Small intestine (tissue), 7 donors: ENCODE measurements around the gene MAJIN. TPM values are rescaled to one million over a fixed set of nuclear protein-coding genes. Genes with fewer than 3 reads are reported as not detected.

Experiments
- DNase-seq, 2 donors: peaks; one replicate each; pipeline versions ENCODE4 v3.0.0 to v3.0.0-alpha.2; 2013
- FAIRE-seq: peaks from 2 replicates; lab custom pipeline; 2012; peaks lifted over from hg19 to GRCh38; lab: Jason Lieb, UNC
- H3K27ac ChIP-seq, 3 donors: one replicate each; pipeline ENCODE4 v1.5.1; 2013; ENCODE audit warnings: low read length in 2 of 3, mild to moderate bottlenecking in 2 of 3, control low read depth in 1 of 3, inconsistent platforms in 1 of 3, low read depth in 1 of 3, moderate library complexity in 1 of 3
- H3K27me3 ChIP-seq, 3 donors: one replicate each; pipeline ENCODE4 v1.6.1; 2013; ENCODE audit warnings: low read length in 3 of 3, inconsistent platforms in 1 of 3; ENCODE audit not compliant: control insufficient read depth in 3 of 3, insufficient read depth in 3 of 3
- H3K36me3 ChIP-seq, 3 donors: one replicate each; pipeline ENCODE4 v1.6.1; 2013; ENCODE audit warnings: low read length in 3 of 3, inconsistent platforms in 1 of 3, low read depth in 1 of 3, mild to moderate bottlenecking in 1 of 3, moderate library complexity in 1 of 3; ENCODE audit not compliant: control insufficient read depth in 3 of 3, insufficient read depth in 2 of 3
- H3K4me1 ChIP-seq, 3 donors: one replicate each; pipeline ENCODE4 v1.6.1; 2013; ENCODE audit warnings: low read length in 2 of 3, inconsistent platforms in 1 of 3, low read depth in 1 of 3, mild to moderate bottlenecking in 1 of 3, moderate library complexity in 1 of 3; ENCODE audit not compliant: control insufficient read depth in 3 of 3, insufficient read depth in 2 of 3
- H3K4me3 ChIP-seq, 3 donors: one replicate each; pipeline ENCODE4 v1.5.1; 2013; ENCODE audit warnings: low read length in 3 of 3, control low read depth in 1 of 3, inconsistent platforms in 1 of 3, low read depth in 1 of 3, mild to moderate bottlenecking in 1 of 3, moderate library complexity in 1 of 3
- H3K9me3 ChIP-seq, 2 donors: one replicate each; pipeline ENCODE4 v1.6.1; 2013; ENCODE audit warnings: low read depth in 1 of 2, low read length in 1 of 2; ENCODE audit not compliant: control insufficient read depth in 2 of 2, insufficient read depth in 1 of 2
- WGBS, 3 donors: extraction: QIAGEN DNeasy Blood & Tissue Kit; methylation state at CpG; one replicate each; pipeline ENCODE4 v1.1.7; 2013; 5-methylcytosine and 5-hydroxymethylcytosine counted together
- polyA plus RNA-seq, 4 donors: library from polyadenylated mRNA; stranded (reverse) in 3 of 4; unstranded in 1 of 4; fragments of 200-250 nt in 3 of 4; fragments of 120-200 nt in 1 of 4; gene quantifications; one replicate each; pipeline versions ENCODE4 v1.2.1 to v1.2.3, GENCODE V29; 2013
- donor health status: healthy with polysubstance abuse.
- donor health status: control.
- donor health status: control.
- donor health status: Bipolar disorder and iron deficiency.
- donor health status: healthy.

Gene MAJIN
- polyA plus RNA-seq, 4 donors = 0.25 TPM; not detected in 3

GRCh38 chr11:64960719-64961118 lies 11.2 kb downstream of the MAJIN start:
- FAIRE-seq (no peak), DNase-seq (no peak)
- H3K27ac ChIP-seq = no peak overlapping the region
- H3K9me3 ChIP-seq = no peaks in the 10 kb centered on the region
- H3K4me3 ChIP-seq = no peak overlapping the region
- no peaks in the 10 kb centered on the region for H3K36me3 ChIP-seq
- H3K27me3 ChIP-seq = no peaks in the 10 kb centered on the region
- WGBS, 3 donors = 45 to 56% (median 51%) methylated on average over 4 of the region's 4 CpGs
- H3K4me1 ChIP-seq = peaks cover 0 to 3% (median 0%) of the 10 kb centered on the region in 3 donors

- no peak overlapping the region for H3K4me3 ChIP-seq
- H3K9me3 ChIP-seq = no peaks in the 10 kb centered on the region
- DNase-seq = no peak
- no peak overlapping the region for H3K27ac ChIP-seq
- FAIRE-seq = no peak
- no peaks in the 10 kb centered on the region for H3K36me3 ChIP-seq
- no peaks in the 10 kb centered on the region for H3K27me3 ChIP-seq
- H3K4me1 ChIP-seq = peaks cover 0 to 3% (median 0%) of the 10 kb centered on the region in 3 donors
- WGBS, 3 donors = 41 to 54% (median 41%) methylated on average over 3 of the region's 3 CpGs
These were observed 12.4 kb downstream of the MAJIN start for GRCh38 chr11:64959498-64959897.

- Histone ChIP-seq H3K4me3 (no peak overlapping the region), H3K27me3 (peaks cover 0 to 3% (median 0%) of the 10 kb centered on the region in 3 donors), H3K9me3 (no peaks in the 10 kb centered on the region), H3K4me1 (no peaks in the 10 kb centered on the region), H3K27ac (no peak overlapping the region), H3K36me3 (no peaks in the 10 kb centered on the region)
- DNase-seq = no peak
- 50 to 61% (median 53%) methylated on average over 5 of the region's 5 CpGs for WGBS, 3 donors
- FAIRE-seq = no peak
These were observed 17.7 kb downstream of the MAJIN start for GRCh38 chr11:64954201-64954600.

- DNase-seq = no peak
- WGBS, 3 donors = 50 to 73% (median 64%) methylated on average over 4 of the region's 4 CpGs
- Histone ChIP-seq H3K4me3 (no peak overlapping the region), H3K4me1 (no peaks in the 10 kb centered on the region), H3K27ac (no peak overlapping the region), H3K27me3 (peaks cover 0 to 3% (median 0%) of the 10 kb centered on the region in 3 donors), H3K36me3 (no peaks in the 10 kb centered on the region), H3K9me3 (no peaks in the 10 kb centered on the region)
- FAIRE-seq = no peak
These were observed 20.4 kb downstream of the MAJIN start for GRCh38 chr11:64951529-64951928.

- FAIRE-seq = no peak
- no peak overlapping the region for H3K4me3 ChIP-seq
- no peak for DNase-seq
- WGBS, 3 donors = 61 to 82% (median 75%) methylated on average over 5 of the region's 5 CpGs
- H3K4me1 ChIP-seq = no peaks in the 10 kb centered on the region
- H3K27ac ChIP-seq = no peak overlapping the region
- H3K9me3 ChIP-seq = no peaks in the 10 kb centered on the region
- no peaks in the 10 kb centered on the region for H3K36me3 ChIP-seq
- H3K27me3 ChIP-seq = peaks cover 0 to 3% (median 0%) of the 10 kb centered on the region in 3 donors
These were observed 24.6 kb downstream of the MAJIN start for GRCh38 chr11:64947208-64947814.

- H3K27me3 ChIP-seq = peaks cover 0 to 2% (median 0%) of the 10 kb centered on the region in 3 donors
- no peak overlapping the region for H3K4me3 ChIP-seq
- DNase-seq = no peak
- H3K9me3 ChIP-seq = no peaks in the 10 kb centered on the region
- H3K4me1 ChIP-seq = peaks cover 0 to 17% (median 0%) of the 10 kb centered on the region in 3 donors
- H3K36me3 ChIP-seq = peaks cover 2 to 25% (median 5%) of the 10 kb centered on the region in 3 donors
- H3K27ac ChIP-seq = no peak overlapping the region
- WGBS, 3 donors = 82 to 93% (median 86%) methylated on average over 4 of the region's 4 CpGs
- FAIRE-seq = no peak
These were observed 35.4 kb downstream of the MAJIN start for GRCh38 chr11:64936539-64936938.

GRCh38 chr11:64935359-64936081 lies 36.4 kb downstream of the MAJIN start, which contains the start of gene GPHA2:
TSS of gene GPHA2 (minus strand) at chr11:64935893. CDS start at chr11:64935460, 433 bp downstream.
- Histone ChIP-seq H3K9me3 (no peaks in the 10 kb centered on the region), H3K27me3 (peaks cover 0 to 2% (median 0%) of the 10 kb centered on the region in 3 donors), H3K36me3 (peaks cover 9 to 34% (median 11%) of the 10 kb centered on the region in 3 donors), H3K4me1 (peaks cover 0 to 17% (median 0%) of the 10 kb centered on the region in 3 donors), H3K27ac (no peak within 1 kb of the TSS), H3K4me3 (no peak within 1 kb of the TSS)
- 61 to 68% (median 66%) methylated on average over 14 of the region's 14 CpGs for WGBS, 3 donors
- DNase-seq (peak in 1 of 2 donors; percentile 15), FAIRE-seq (no peak)

- peak; percentile 62 to 68 for DNase-seq
- H3K36me3 ChIP-seq = peaks cover 11 to 40% (median 15%) of the 10 kb centered on the region in 3 donors
- peaks cover 0 to 17% (median 0%) of the 10 kb centered on the region in 3 donors for H3K4me1 ChIP-seq
- no peaks in the 10 kb centered on the region for H3K9me3 ChIP-seq
- peaks cover 0 to 2% (median 0%) of the 10 kb centered on the region in 3 donors for H3K27me3 ChIP-seq
- H3K4me3 ChIP-seq = no peak overlapping the region
- FAIRE-seq = no peak
- no peak overlapping the region for H3K27ac ChIP-seq
- 21 to 65% (median 46%) methylated on average over 27 of the region's 27 CpGs for WGBS, 3 donors
These were observed 37.1 kb downstream of the MAJIN start for GRCh38 chr11:64934682-64935358.
